Endodermal cell (in vitro differentiated cells): ENCODE measurements around the gene ATG101. TPM values are rescaled to one million over a fixed set of nuclear protein-coding genes. Genes with fewer than 3 reads are reported as not detected.

Source experiments
- DNase-seq: peaks from one replicate; pipeline ENCODE4 v3.0.0-alpha.2; 2017
- H3K27ac ChIP-seq: 2 replicates; pipeline ENCODE4 v1.5.1; 2013; ENCODE audit warnings: mild to moderate bottlenecking, low read depth, low read length, moderate library complexity
- H3K27me3 ChIP-seq: 2 replicates; pipeline ENCODE4 v1.6.1; 2013; ENCODE audit warnings: mild to moderate bottlenecking, low read length, moderate library complexity; ENCODE audit not compliant: insufficient read depth, control insufficient read depth, poor library complexity, severe bottlenecking
- H3K36me3 ChIP-seq: 2 replicates; pipeline ENCODE4 v1.7.0; 2013; ENCODE audit warnings: mild to moderate bottlenecking, low read length, moderate library complexity; ENCODE audit not compliant: control insufficient read depth, insufficient read depth
- H3K4me1 ChIP-seq: one replicate; pipeline ENCODE4 v1.7.0; 2013; ENCODE audit warnings: low read length; ENCODE audit not compliant: control insufficient read depth, insufficient read depth
- H3K4me3 ChIP-seq: 2 replicates; pipeline ENCODE4 v1.5.1; 2013; ENCODE audit warnings: mild to moderate bottlenecking, low read length, moderate library complexity
- H3K9ac ChIP-seq: 2 replicates; pipeline ENCODE4 v1.6.1; 2013; ENCODE audit warnings: mild to moderate bottlenecking, low read length, moderate library complexity; ENCODE audit not compliant: poor library complexity, severe bottlenecking; ENCODE audit errors: extremely low read depth
- H3K9me3 ChIP-seq: 2 replicates; pipeline ENCODE4 v1.6.1; 2013; ENCODE audit warnings: mild to moderate bottlenecking, low read length, moderate library complexity; ENCODE audit not compliant: control insufficient read depth
- H3K27ac Mint-ChIP-seq: 2 replicates; pipeline ENCODE4 v1.8.0; 2020; ENCODE audit warnings: mixed read lengths
- H3K27me3 Mint-ChIP-seq: 2 replicates; pipeline ENCODE4 v1.8.0; 2021; ENCODE audit warnings: mild to moderate bottlenecking, mixed read lengths; ENCODE audit not compliant: insufficient read depth
- H3K36me3 Mint-ChIP-seq: 2 replicates; pipeline ENCODE4 v1.8.0; 2020; ENCODE audit warnings: low read depth, mixed read lengths
- H3K4me1 Mint-ChIP-seq: 2 replicates; pipeline ENCODE4 v1.8.0; 2020; ENCODE audit warnings: mixed read lengths
- H3K4me3 Mint-ChIP-seq: 2 replicates; pipeline ENCODE4 v1.8.0; 2020; ENCODE audit warnings: mild to moderate bottlenecking, moderate library complexity, mixed read lengths
- H3K9me3 Mint-ChIP-seq: 2 replicates; pipeline ENCODE4 v1.8.0; 2020; ENCODE audit warnings: mild to moderate bottlenecking, mixed read lengths
- WGBS, 2 experiments: methylation state at CpG; one replicate each; pipeline versions ENCODE4 v1.1.5 to v1.1.7; 2013; ENCODE audit warnings: missing lambda C conversion rate in 2 of 2, mixed read lengths in 1 of 2; ENCODE audit not compliant: insufficient coverage in 1 of 2, insufficient read length in 1 of 2; 5-methylcytosine and 5-hydroxymethylcytosine counted together
- total RNA-seq, 2 donors: library from RNA; stranded (reverse); fragmentation: NEBNext Ultra II Directional in 1 of 2; extraction: Animal tissue kit (Norgen Biotek cat#: 25700) in 1 of 2; gene quantifications; 2 replicates in 1 of 2; 3 replicates in 1 of 2; pipeline ENCODE4 v1.2.1, GENCODE V29; 2021
- TF ChIP-seq, protein P1 (sequence below): fragments of 200-600 bp; sonication (generic); conservative IDR thresholded peaks from 2 replicates; pipeline ENCODE4 v1.5.0; 2021; ENCODE audit warnings: antibody characterized with exemption, mild to moderate bottlenecking

Gene ATG101
- total RNA-seq, 2 donors from 2014 or later, result 32.1 TPM

DNA sequence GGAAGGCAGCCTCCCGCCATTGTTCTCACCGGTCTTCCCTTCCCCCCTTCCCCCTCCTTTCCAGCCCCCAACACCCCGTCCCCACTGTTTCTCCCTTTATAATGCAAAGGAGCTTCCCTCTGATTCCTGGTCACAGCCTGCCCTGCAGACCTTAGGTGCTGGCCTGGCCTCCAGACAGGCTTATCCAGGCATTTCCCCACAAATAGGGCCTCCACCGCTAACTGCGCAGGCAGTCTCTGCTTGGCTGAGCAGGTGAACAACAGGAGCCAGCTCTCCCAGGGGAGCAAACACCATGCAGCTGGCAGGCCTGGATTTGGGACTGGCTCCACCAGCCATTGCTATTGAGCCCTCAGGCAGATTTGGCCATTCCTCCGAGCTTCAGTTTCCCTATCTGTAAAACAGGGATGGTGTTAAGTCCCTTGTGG, 55.7 kb downstream of the ATG101 start:
- peaks cover 5% of the 10 kb centered on the region for H3K4me1 ChIP-seq
- DNase-seq, result peak; percentile 87

DNA sequence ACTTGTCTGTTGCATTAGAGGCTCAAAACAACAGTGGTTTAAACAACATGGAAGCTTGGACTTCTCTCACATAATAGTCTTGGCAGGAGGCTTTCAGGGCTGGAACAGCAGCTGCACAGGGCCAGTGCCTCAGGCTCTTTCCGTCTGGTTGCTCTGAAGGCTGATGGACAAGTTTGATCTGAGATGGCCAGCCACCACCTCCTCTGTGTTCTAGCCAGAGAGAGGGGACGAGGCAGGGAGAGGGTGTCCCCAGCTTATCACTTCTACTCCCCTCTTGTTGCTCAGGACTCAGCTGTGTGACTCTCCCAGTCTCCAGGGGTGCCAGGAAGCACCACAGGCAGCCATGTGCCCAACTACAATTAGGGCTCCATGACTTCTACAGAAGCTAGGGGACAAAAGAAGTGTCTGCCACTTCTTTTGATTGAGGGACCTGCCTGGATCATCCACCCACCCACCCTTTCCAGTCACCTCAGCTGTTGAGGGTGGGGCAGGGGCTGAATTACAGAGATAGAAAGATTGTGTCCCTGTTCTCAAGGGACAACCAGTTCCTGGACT, 56.3 kb downstream of the ATG101 start:
- TF ChIP-seq, protein P1, sequence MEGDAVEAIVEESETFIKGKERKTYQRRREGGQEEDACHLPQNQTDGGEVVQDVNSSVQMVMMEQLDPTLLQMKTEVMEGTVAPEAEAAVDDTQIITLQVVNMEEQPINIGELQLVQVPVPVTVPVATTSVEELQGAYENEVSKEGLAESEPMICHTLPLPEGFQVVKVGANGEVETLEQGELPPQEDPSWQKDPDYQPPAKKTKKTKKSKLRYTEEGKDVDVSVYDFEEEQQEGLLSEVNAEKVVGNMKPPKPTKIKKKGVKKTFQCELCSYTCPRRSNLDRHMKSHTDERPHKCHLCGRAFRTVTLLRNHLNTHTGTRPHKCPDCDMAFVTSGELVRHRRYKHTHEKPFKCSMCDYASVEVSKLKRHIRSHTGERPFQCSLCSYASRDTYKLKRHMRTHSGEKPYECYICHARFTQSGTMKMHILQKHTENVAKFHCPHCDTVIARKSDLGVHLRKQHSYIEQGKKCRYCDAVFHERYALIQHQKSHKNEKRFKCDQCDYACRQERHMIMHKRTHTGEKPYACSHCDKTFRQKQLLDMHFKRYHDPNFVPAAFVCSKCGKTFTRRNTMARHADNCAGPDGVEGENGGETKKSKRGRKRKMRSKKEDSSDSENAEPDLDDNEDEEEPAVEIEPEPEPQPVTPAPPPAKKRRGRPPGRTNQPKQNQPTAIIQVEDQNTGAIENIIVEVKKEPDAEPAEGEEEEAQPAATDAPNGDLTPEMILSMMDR, result no peak
- Histone ChIP-seq H3K4me1 (peaks cover 5% of the 10 kb centered on the region), H3K9ac (no peak overlapping the region), H3K27ac (peak overlapping the region; percentile 45), H3K4me3 (no peak overlapping the region), H3K27me3 (no peaks in the 10 kb centered on the region), H3K36me3 (no peaks in the 10 kb centered on the region), H3K9me3 (no peaks in the 10 kb centered on the region)
- 93 to 100% methylated on average over 1 to 2 of the region's 2 CpGs for WGBS, 2 experiments
- H3K9me3 Mint-ChIP-seq, result no peaks in the 10 kb centered on the region
- peaks cover 26% of the 10 kb centered on the region for H3K4me1 Mint-ChIP-seq
- no peaks in the 10 kb centered on the region for H3K36me3 Mint-ChIP-seq
- H3K4me3 Mint-ChIP-seq, result no peak overlapping the region
- H3K27ac Mint-ChIP-seq, result no peak overlapping the region
- DNase-seq, result peak; percentile 52
- H3K27me3 Mint-ChIP-seq, result peaks cover 7% of the 10 kb centered on the region

More for the DNA sequence above, 55.7 kb downstream of the ATG101 start:
- Histone ChIP-seq H3K9ac (no peak overlapping the region), H3K9me3 (no peaks in the 10 kb centered on the region), H3K27me3 (no peaks in the 10 kb centered on the region), H3K4me3 (no peak overlapping the region), H3K36me3 (no peaks in the 10 kb centered on the region), H3K27ac (peak overlapping the region; percentile 45)
- Mint-ChIP-seq H3K36me3 (no peaks in the 10 kb centered on the region), H3K9me3 (no peaks in the 10 kb centered on the region), H3K4me1 (peaks cover 26% of the 10 kb centered on the region), H3K27ac (peak overlapping the region; percentile 72), H3K4me3 (no peak overlapping the region), H3K27me3 (peaks cover 8% of the 10 kb centered on the region)
- TF ChIP-seq, protein P1, result no peak
- 42 to 44% methylated on average over 2 to 6 of the region's 6 CpGs for WGBS, 2 experiments

Other genes with a start within 250 kb of the ATG101 start
- gene FIGNL2, start 221.3 kb upstream of the ATG101 start, total RNA-seq, result 10 to 100 TPM; 10.5 to 17.7 TPM
- under 1 TPM in 1 of 2 donors, not detected in 1; 0.46 TPM for gene ANKRD33, start 181.9 kb upstream of the ATG101 start, total RNA-seq
- gene ACVRL1, start 162.5 kb upstream of the ATG101 start, total RNA-seq, result under 1 TPM; 0.42 to 0.64 TPM
- gene ACVR1B, start 118.3 kb upstream of the ATG101 start, total RNA-seq, result 10 to 100 TPM; 48.6 to 59.3 TPM
- gene TAMALIN, start 63.0 kb upstream of the ATG101 start, total RNA-seq, result 1 to 10 TPM; 4.4 to 9.1 TPM
- 10 to 100 TPM; 17.7 to 18.4 TPM for gene NR4A1, start 18.5 kb upstream of the ATG101 start, total RNA-seq
- gene SMIM41, start 9.7 kb downstream of the ATG101 start, total RNA-seq, result not detected
- gene KRT80, start 122.0 kb downstream of the ATG101 start, total RNA-seq, result under 1 TPM; 0.07 to 0.09 TPM
- gene KRT7, start 163.3 kb downstream of the ATG101 start, total RNA-seq, result 1 to 10 TPM in 1 of 2 donors, not detected in 1; 1.5 TPM
- gene KRT86, start 204.7 kb downstream of the ATG101 start, total RNA-seq, result not detected
- gene KRT81, start 221.6 kb downstream of the ATG101 start, total RNA-seq, result not detected